HG02870 (cell line): Measurements from ENCODE around the gene BIRC7.
"Not testable (repeated sequence)": the region's sequence is repeated elsewhere in the genome, so short reads cannot be mapped to it uniquely, and the experiment has no call there.

Source experiments
- ATAC-seq: cut with Tn5 transposase; IDR thresholded peaks from one replicate; pipeline ENCODE4 v1.9.1; 2021; ENCODE audit warnings: mild to moderate bottlenecking, moderate library complexity; ENCODE audit not compliant: unreplicated experiment

Gene BIRC7

GRCh38 chr20:63246490-63247288 lies 11.0 kb downstream of the BIRC7 start:
- ATAC-seq, result no peak

DNA sequence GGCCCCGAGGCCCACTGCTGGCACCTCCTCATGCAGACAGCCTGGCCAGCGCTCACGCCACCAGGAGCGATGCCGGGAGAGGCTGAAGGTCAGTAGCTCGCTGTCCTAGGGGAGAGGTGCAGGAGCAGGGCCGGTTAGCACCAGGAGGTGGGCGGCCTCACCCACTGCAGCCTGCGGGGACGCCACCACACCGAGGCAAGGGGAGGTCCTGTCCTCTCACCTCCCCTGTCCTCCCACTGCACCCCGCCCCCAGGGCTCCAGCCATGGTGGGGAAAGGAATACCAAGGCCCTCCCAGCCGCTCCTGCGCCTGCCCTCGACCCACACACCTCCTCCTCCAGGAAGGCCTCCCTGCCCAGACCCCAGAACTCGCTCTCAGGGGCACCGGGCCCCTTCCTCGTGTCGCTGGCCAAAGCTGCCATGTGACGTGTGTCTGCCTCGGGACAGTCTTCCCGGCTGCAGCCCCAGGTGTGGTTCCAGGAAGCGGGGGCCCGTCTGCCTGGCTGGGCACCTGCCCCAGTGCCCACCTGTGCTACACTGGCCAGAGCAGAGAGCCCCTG lies 12.0 kb downstream of the BIRC7 start:
- ATAC-seq, result no peak

DNA sequence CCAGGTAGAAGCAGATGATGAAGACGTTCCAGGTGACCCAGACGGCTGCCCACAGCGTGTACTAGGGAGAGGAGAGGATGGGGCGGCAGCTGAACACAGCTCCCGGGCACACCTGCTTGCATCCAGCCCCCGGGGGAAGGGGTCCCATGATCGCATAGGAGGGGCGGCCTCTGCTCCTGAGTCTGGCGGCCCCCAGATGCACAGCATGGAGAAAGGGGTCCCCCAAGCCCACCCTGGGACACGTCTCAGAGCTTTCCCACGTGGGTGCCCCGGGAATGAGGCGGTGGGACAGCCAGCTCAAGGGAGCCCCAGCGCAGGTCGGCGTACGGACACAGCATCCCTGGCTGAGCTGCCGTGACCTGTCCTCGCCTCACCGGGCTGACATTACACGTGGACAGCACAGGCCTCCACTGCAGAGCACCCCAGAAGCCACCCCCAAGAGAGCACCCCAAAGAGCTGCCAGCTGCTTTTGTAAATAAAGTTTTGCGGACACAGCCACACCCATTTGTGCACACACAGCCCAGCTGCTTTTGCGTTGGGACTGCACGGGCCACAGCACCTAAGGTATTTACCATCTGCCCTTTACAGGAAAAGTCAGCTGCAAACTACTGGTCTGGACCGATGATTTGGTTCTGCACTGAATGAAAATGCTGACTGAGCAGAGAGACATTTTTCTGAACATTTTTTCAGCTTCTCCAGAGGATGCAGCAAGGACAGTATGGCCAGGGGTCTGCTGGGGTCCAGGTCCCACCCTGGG lies 13.3 kb downstream of the BIRC7 start:
- no peak for ATAC-seq

DNA sequence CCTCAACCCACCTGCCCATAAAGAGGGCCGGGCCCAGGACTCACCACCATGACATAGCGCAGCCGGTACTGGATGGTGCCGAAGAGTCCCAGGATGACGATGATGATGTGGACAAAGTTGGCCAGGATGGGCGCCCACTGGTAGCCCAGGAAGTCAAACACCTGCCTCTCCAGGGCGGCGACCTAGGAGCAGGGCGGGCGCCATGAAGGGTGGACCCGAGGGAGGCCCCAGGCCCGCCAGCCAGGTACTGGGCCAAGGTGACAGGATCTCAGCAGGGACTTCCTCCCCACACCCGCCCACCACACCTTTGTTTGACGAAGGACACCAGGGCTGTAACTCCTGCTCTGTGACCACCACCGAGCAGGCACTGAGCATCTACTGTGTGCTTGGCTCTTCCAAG lies 14.2 kb downstream of the BIRC7 start:
- no peak for ATAC-seq

- ATAC-seq, result not testable (repeated sequence)
Observed at GRCh38 chr20:63251350-63251749, 15.6 kb downstream of the BIRC7 start.

GRCh38 chr20:63252284-63252711 lies 16.6 kb downstream of the BIRC7 start:
- ATAC-seq, result no peak

DNA sequence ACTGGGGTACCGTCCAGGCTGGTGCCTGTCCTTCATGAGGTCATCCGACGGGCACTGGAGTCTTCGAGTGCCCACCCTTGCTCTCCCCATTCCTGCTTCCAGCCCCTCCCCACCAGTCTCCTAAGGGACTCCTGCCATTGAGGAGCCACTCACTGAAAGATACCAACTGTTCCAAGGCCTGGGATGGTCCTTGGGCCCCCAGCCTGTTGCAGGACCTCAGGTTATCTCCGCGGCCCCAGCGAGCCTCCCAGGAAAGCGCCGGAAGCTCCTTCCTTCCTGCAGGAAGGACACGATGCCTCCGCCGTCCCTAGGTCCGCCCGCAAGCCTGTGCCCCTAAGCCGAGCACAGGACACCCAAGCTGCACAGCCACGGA lies 17.3 kb downstream of the BIRC7 start:
- no peak for ATAC-seq

DNA sequence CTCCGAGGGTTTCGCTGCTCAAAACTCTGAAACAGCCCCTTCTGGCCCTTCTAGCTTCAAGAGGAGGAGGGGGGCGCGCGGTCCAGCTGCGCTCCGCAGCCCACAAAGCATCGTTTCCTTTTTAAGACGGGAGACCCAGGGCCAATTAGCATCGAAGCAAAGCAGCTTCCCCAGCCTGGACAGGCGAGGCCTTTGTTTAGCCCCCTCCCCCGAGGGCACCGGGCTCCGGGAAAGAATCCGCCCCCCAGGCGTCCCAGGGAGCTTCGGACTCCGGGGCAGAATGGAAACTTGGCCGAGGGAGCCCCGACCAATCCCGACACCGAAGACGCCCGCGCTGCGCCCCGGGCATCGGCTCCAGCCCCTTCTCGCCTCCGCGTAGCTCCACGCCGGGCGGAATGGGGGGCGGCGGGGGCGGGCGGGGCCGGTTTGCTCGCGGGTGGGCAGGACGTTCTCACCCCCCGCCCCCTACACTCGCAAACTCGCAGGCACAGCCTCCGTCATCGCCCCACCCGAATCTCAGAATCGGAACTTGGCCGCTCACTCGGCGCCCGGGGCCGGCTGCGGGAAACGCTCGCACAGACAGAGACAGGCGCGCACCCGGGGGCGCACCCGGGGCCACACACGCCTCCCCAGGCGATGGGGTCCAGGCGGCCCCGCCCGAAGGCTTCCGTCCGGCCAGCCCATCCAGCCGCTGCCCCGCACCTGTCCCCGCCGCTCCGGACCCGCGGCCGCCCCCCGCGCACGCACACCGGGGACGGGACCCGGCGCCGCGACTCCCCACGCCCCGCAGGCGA lies 17.9 kb downstream of the BIRC7 start:
- ATAC-seq, result no peak

- ATAC-seq, result no peak
Observed at GRCh38 chr20:63254232-63254605, 18.5 kb downstream of the BIRC7 start, which contains the start of gene NKAIN4. TSS of gene NKAIN4 (minus strand) at chr20:63254463. CDS start at chr20:63254450, 13 bp downstream.

DNA sequence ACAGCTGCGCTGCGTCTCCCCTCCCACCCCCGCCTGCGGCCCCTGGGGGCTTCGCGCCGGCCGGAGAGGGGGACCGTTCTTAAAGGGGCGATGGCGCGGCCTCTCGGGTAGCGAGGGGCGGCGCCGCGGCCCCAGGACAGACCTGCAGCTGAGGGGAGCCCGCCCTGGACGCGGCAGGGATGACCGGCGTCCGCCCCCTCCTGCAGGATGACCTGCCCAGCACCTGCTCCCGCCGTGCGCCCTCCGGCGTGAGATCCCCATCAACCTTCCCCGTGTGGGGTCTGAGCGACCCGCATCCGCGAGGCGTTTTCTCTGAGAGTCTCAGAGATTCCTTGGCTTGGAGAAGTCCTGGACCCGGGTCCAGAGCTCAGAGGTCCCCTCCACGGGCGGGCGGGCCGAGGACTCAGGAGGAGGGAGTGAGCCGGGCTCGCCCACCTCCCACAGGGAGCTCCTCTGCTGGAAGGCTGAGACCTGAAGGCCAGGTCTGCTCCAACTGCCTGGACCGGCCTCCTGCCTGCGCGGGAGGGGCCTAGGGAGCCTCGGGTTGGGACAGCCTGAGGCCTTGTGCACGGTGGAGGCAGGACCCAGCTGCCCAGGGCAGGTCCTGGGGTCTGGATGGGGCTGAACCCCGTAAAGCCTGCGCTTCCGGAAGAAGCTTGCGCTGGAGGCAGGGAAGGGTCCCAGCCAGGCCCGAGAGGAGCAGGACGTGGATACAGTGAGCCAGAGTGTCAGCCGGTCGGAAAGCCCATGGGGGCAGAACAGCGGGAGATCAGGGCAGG lies 19.1 kb downstream of the BIRC7 start:
- no peak for ATAC-seq

- no peak for ATAC-seq
Observed at GRCh38 chr20:63255931-63256704, 20.4 kb downstream of the BIRC7 start.

DNA sequence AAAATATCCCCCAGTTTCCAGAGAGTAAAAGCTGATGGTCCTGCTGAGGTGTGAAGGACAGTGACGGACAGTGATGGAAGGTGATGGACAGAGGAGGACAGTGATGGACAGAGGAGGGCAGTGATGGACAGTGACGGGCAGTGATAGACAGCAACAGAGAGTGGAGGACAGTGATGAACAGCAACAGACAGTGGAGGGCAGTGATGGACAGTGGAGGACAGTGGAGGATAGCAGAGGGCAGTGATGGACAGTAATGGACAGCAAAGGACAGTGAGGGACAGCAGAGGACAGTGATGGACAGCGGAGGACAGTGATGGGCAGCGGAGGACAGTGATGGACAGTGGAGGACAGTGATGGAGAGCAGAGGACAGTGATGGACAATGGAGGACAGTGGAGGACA lies 21.2 kb downstream of the BIRC7 start:
- no peak for ATAC-seq

DNA sequence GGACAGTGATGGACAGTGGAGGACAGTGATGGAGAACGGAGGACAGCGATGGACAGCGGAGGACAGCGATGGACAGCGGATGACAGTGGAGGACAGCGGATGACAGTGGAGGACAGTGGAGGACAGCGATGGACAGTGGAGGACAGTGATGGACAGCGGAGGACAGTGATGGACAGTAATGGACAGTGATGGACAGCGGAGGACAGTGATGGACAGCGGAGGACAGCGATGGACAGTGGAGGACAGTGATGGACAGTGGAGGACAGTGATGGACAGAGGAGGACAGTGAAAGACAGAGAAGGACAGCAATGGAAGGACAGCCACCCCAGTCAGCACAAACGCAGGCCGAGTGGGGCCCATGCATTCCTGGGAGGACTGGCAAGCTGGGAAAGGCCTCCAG lies 21.9 kb downstream of the BIRC7 start:
- ATAC-seq, result no peak

GRCh38 chr20:63258781-63259180 lies 23.1 kb downstream of the BIRC7 start:
- ATAC-seq, result no peak

GRCh38 chr20:63259734-63260460 lies 24.2 kb downstream of the BIRC7 start:
- ATAC-seq, result no peak

- no peak for ATAC-seq
Observed at GRCh38 chr20:63260521-63260920, 24.8 kb downstream of the BIRC7 start.

DNA sequence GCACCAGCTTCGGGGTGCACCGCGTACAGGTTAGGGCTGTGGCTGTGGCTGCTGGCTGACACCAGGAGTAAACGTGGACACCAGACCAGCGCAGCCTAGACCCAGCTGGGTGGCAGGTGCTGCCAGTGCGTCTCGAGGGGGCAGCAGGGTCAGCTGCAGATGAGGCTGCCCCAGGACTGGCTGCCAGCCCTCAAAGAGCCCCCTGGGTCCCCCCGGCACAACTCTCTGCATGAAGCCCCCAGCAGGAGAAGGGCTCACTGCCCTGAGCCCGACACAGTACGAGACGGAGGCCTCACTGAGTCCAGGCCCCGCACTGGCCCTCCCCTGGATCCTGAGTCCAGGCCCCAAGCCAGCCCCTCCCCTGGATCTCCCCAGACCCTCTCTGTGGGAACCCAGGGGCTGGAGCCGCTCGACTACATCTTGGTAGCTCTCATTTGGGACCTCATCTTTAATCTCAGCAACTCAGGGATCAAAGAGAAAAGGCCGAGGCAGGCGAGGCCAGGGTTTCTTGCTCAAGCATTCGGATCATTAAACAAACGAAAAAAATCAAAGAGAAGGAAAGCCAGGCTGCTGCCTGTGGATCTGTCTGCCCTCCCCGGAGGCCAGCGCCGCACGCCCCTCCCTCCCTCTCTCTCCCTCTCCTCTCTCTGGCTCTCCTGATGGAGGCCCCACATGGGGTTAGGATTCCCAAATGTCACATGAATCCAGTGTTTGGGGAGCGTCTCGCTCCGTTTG lies 25.5 kb downstream of the BIRC7 start:
- ATAC-seq, result no peak

DNA sequence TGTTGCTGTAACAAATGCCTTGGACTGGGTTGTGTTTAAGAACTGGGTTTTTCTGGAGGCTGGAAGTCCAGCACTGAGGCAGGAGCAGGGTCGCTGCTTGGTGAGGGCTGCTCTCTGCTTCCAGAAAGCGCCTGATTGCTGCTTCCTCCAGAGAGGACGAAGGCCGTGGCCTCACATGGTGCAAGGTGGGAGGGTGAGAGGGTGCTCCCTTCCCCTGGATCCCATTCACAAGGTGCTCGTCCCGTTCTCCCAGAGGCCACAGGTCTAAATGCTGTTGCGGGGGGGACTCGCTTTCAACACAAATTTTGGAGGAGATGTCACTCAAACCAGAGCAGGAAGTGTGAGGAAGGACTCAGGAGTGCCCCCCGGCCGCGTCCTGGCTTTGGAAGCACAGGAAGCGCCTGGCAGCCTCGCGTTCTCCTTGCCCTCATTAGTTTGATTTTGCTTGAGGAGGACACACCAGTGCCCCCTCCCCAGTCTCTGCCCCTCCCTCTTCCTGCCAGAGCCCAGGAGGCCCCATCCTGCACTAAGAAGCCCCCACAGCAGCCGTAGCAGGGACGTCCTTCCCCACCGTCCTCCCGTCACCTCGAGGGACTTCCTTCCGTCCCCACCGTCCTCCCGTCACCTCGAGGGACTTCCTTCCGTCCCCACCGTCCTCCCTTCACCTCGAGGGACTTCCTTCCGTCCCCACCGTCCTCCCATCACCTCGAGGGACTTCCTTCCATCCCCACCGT lies 26.3 kb downstream of the BIRC7 start:
- no peak for ATAC-seq
